ENCODE measurements around the gene ERGIC1.

Gene ERGIC1

GRCh38 chr5:172873513-172873912 lies 39.5 kb downstream of the ERGIC1 start:
- H3K9me3 ChIP-seq (ENCODE audit: control insufficient read depth, insufficient read depth, low read length): no peaks in the 10 kb centered on the region
- peaks cover 4% of the 10 kb centered on the region for H3K4me1 ChIP-seq (ENCODE audit: control insufficient read depth, insufficient read depth, low read length)
- H3K4me3 ChIP-seq (ENCODE audit: low read depth, low read length): no peak overlapping the region
- H3K36me3 ChIP-seq (ENCODE audit: control insufficient read depth, insufficient read depth, low read length): no peaks in the 10 kb centered on the region
- H3K9ac ChIP-seq (ENCODE audit: low read depth, low read length): no peak overlapping the region
- H3K27me3 ChIP-seq (ENCODE audit: control insufficient read depth, insufficient read depth, low read length): no peaks in the 10 kb centered on the region

GRCh38 chr5:172874647-172875504 lies 40.8 kb downstream of the ERGIC1 start:
- H3K4me1 ChIP-seq (ENCODE audit: control insufficient read depth, insufficient read depth, low read length): no peaks in the 10 kb centered on the region
- no peaks in the 10 kb centered on the region for H3K9me3 ChIP-seq (ENCODE audit: control insufficient read depth, insufficient read depth, low read length)
- H3K9ac ChIP-seq (ENCODE audit: low read depth, low read length): no peak overlapping the region
- no peak overlapping the region for H3K4me3 ChIP-seq (ENCODE audit: low read depth, low read length)
- H3K36me3 ChIP-seq (ENCODE audit: control insufficient read depth, insufficient read depth, low read length): no peaks in the 10 kb centered on the region
- no peaks in the 10 kb centered on the region for H3K27me3 ChIP-seq (ENCODE audit: control insufficient read depth, insufficient read depth, low read length)

GRCh38 chr5:172875505-172876279 lies 41.6 kb downstream of the ERGIC1 start:
- Histone ChIP-seq H3K9me3 (ENCODE audit: control insufficient read depth, insufficient read depth, low read length) (no peaks in the 10 kb centered on the region), H3K27me3 (ENCODE audit: control insufficient read depth, insufficient read depth, low read length) (no peaks in the 10 kb centered on the region), H3K36me3 (ENCODE audit: control insufficient read depth, insufficient read depth, low read length) (no peaks in the 10 kb centered on the region), H3K4me3 (ENCODE audit: low read depth, low read length) (no peak overlapping the region), H3K4me1 (ENCODE audit: control insufficient read depth, insufficient read depth, low read length) (no peaks in the 10 kb centered on the region), H3K9ac (ENCODE audit: low read depth, low read length) (no peak overlapping the region)

- Histone ChIP-seq H3K27me3 (ENCODE audit: control insufficient read depth, insufficient read depth, low read length) (no peaks in the 10 kb centered on the region), H3K9me3 (ENCODE audit: control insufficient read depth, insufficient read depth, low read length) (no peaks in the 10 kb centered on the region), H3K4me3 (ENCODE audit: low read depth, low read length) (no peak overlapping the region), H3K4me1 (ENCODE audit: control insufficient read depth, insufficient read depth, low read length) (no peaks in the 10 kb centered on the region), H3K36me3 (ENCODE audit: control insufficient read depth, insufficient read depth, low read length) (no peaks in the 10 kb centered on the region), H3K9ac (ENCODE audit: low read depth, low read length) (no peak overlapping the region)
Observed at GRCh38 chr5:172876578-172876977, 42.5 kb downstream of the ERGIC1 start.

GRCh38 chr5:172877466-172878260 lies 43.6 kb downstream of the ERGIC1 start:
- H3K4me1 ChIP-seq (ENCODE audit: control insufficient read depth, insufficient read depth, low read length): no peaks in the 10 kb centered on the region
- H3K27me3 ChIP-seq (ENCODE audit: control insufficient read depth, insufficient read depth, low read length): no peaks in the 10 kb centered on the region

GRCh38 chr5:172878585-172878932 lies 44.5 kb downstream of the ERGIC1 start:
- Histone ChIP-seq H3K27me3 (ENCODE audit: control insufficient read depth, insufficient read depth, low read length) (no peaks in the 10 kb centered on the region), H3K4me3 (ENCODE audit: low read depth, low read length) (no peak overlapping the region), H3K36me3 (ENCODE audit: control insufficient read depth, insufficient read depth, low read length) (no peaks in the 10 kb centered on the region), H3K9ac (ENCODE audit: low read depth, low read length) (no peak overlapping the region), H3K4me1 (ENCODE audit: control insufficient read depth, insufficient read depth, low read length) (no peaks in the 10 kb centered on the region), H3K9me3 (ENCODE audit: control insufficient read depth, insufficient read depth, low read length) (no peaks in the 10 kb centered on the region)

More at GRCh38 chr5:172877466-172878260, 43.6 kb downstream of the ERGIC1 start:
- Histone ChIP-seq H3K36me3 (ENCODE audit: control insufficient read depth, insufficient read depth, low read length) (no peaks in the 10 kb centered on the region), H3K9ac (ENCODE audit: low read depth, low read length) (no peak overlapping the region), H3K9me3 (ENCODE audit: control insufficient read depth, insufficient read depth, low read length) (no peaks in the 10 kb centered on the region), H3K4me3 (ENCODE audit: low read depth, low read length) (no peak overlapping the region)

GRCh38 chr5:172878933-172879752 lies 45.1 kb downstream of the ERGIC1 start:
- Histone ChIP-seq H3K9me3 (ENCODE audit: control insufficient read depth, insufficient read depth, low read length) (no peaks in the 10 kb centered on the region), H3K9ac (ENCODE audit: low read depth, low read length) (no peak overlapping the region), H3K27me3 (ENCODE audit: control insufficient read depth, insufficient read depth, low read length) (no peaks in the 10 kb centered on the region), H3K4me3 (ENCODE audit: low read depth, low read length) (no peak overlapping the region), H3K36me3 (ENCODE audit: control insufficient read depth, insufficient read depth, low read length) (no peaks in the 10 kb centered on the region), H3K4me1 (ENCODE audit: control insufficient read depth, insufficient read depth, low read length) (no peaks in the 10 kb centered on the region)

GRCh38 chr5:172881691-172882370 lies 47.8 kb downstream of the ERGIC1 start:
- no peak overlapping the region for H3K9ac ChIP-seq (ENCODE audit: low read depth, low read length)
- H3K27me3 ChIP-seq (ENCODE audit: control insufficient read depth, insufficient read depth, low read length): no peaks in the 10 kb centered on the region
- peaks cover 2% of the 10 kb centered on the region for H3K4me1 ChIP-seq (ENCODE audit: control insufficient read depth, insufficient read depth, low read length)
- H3K36me3 ChIP-seq (ENCODE audit: control insufficient read depth, insufficient read depth, low read length): peaks cover 4% of the 10 kb centered on the region
- H3K9me3 ChIP-seq (ENCODE audit: control insufficient read depth, insufficient read depth, low read length): no peaks in the 10 kb centered on the region
- no peak overlapping the region for H3K4me3 ChIP-seq (ENCODE audit: low read depth, low read length)

- Histone ChIP-seq H3K27me3 (ENCODE audit: control insufficient read depth, insufficient read depth, low read length) (no peaks in the 10 kb centered on the region), H3K4me1 (ENCODE audit: control insufficient read depth, insufficient read depth, low read length) (peaks cover 2% of the 10 kb centered on the region), H3K9ac (ENCODE audit: low read depth, low read length) (no peak overlapping the region), H3K36me3 (ENCODE audit: control insufficient read depth, insufficient read depth, low read length) (peaks cover 4% of the 10 kb centered on the region), H3K9me3 (ENCODE audit: control insufficient read depth, insufficient read depth, low read length) (no peaks in the 10 kb centered on the region), H3K4me3 (ENCODE audit: low read depth, low read length) (no peak overlapping the region)
Observed at GRCh38 chr5:172883066-172883465, 49.0 kb downstream of the ERGIC1 start.

- Histone ChIP-seq H3K9ac (ENCODE audit: low read depth, low read length) (no peak overlapping the region), H3K4me1 (ENCODE audit: control insufficient read depth, insufficient read depth, low read length) (peaks cover 2% of the 10 kb centered on the region), H3K9me3 (ENCODE audit: control insufficient read depth, insufficient read depth, low read length) (no peaks in the 10 kb centered on the region), H3K36me3 (ENCODE audit: control insufficient read depth, insufficient read depth, low read length) (peaks cover 9% of the 10 kb centered on the region), H3K27me3 (ENCODE audit: control insufficient read depth, insufficient read depth, low read length) (no peaks in the 10 kb centered on the region), H3K4me3 (ENCODE audit: low read depth, low read length) (no peak overlapping the region)
Observed at GRCh38 chr5:172885597-172886340, 51.7 kb downstream of the ERGIC1 start.

Data from iPS-15b (cell line).